ENCODE results near the gene ELOF1. TPM values are rescaled to one million over a fixed set of nuclear protein-coding genes. Genes with fewer than 3 reads are reported as not detected.
A peak's percentile ranks its signal among the peaks of the same experiment; 100 is the strongest.

Gene ELOF1
- total RNA-seq, 1 experiment from 2014 or later = 36.5 TPM

- no peak for TF ChIP-seq CTCF (IDR thresholded peaks at IDR 0.05; ENCODE audit: unreplicated experiment)
- Mint-ChIP-seq H3K27me3 (ENCODE audit: unreplicated experiment) (no peaks in the 10 kb centered on the region), H3K36me3 (ENCODE audit: insufficient read depth, unreplicated experiment) (peaks cover 49% of the 10 kb centered on the region), H3K9me3 (ENCODE audit: low read depth, unreplicated experiment) (peaks cover 5% of the 10 kb centered on the region), H3K4me1 (ENCODE audit: low read depth, unreplicated experiment) (no peaks in the 10 kb centered on the region), H3K4me3 (ENCODE audit: low read depth, unreplicated experiment) (peak overlapping the region; percentile 85), H3K27ac (ENCODE audit: unreplicated experiment) (peak overlapping the region; percentile 41)
- DNase-seq = no peak
- intact Hi-C loops (cut with micrococcal nuclease; ENCODE audit: unreplicated experiment) = no loop called here
- BruUV-seq (replicated peaks) = TSS peak; percentile 69
- CTCF ChIA-PET = no interaction called here
Measured at GRCh38 chr19:11598103-11598483, 39.1 kb upstream of the ELOF1 start.

GRCh38 chr19:11597202-11598102 lies 38.4 kb upstream of the ELOF1 start, which contains the start of gene ZNF627:
ZNF627 (plus strand) TSS chr19:11597483; CDS start chr19:11597628, 145 bp downstream.
- peak; percentile 96 for DNase-seq
- H3K9me3 Mint-ChIP-seq (ENCODE audit: low read depth, unreplicated experiment) = peaks cover 5% of the 10 kb centered on the region
- peak within 1 kb of the TSS; percentile 41 for H3K27ac Mint-ChIP-seq (ENCODE audit: unreplicated experiment)
- no peaks in the 10 kb centered on the region for H3K27me3 Mint-ChIP-seq (ENCODE audit: unreplicated experiment)
- TF ChIP-seq CTCF (IDR thresholded peaks at IDR 0.05; ENCODE audit: unreplicated experiment) = no peak
- intact Hi-C loops (cut with micrococcal nuclease; ENCODE audit: unreplicated experiment) = no loop called here
- no TSS peak for BruUV-seq (replicated peaks)
- no peaks in the 10 kb centered on the region for H3K4me1 Mint-ChIP-seq (ENCODE audit: low read depth, unreplicated experiment)
- CTCF ChIA-PET = interaction anchor here (0.6 kb wide), 1 partner anchor 303 kb away, joined by 3 read pairs; no protein-coding TSS in a partner anchor
- peak within 1 kb of the TSS; percentile 85 for H3K4me3 Mint-ChIP-seq (ENCODE audit: low read depth, unreplicated experiment)
- H3K36me3 Mint-ChIP-seq (ENCODE audit: insufficient read depth, unreplicated experiment) = peaks cover 43% of the 10 kb centered on the region

- peaks cover 30% of the 10 kb centered on the region for H3K36me3 Mint-ChIP-seq (ENCODE audit: insufficient read depth, unreplicated experiment)
- BruUV-seq (replicated peaks) = no TSS peak
- intact Hi-C loops (cut with micrococcal nuclease; ENCODE audit: unreplicated experiment) = no loop called here
Measured at GRCh38 chr19:11596156-11596555, 37.1 kb upstream of the ELOF1 start.

GRCh38 chr19:11594084-11594483 lies 35.1 kb upstream of the ELOF1 start:
- intact Hi-C loops (cut with micrococcal nuclease; ENCODE audit: unreplicated experiment) = no loop called here
- CTCF ChIA-PET = interaction anchor here (0.6 to 0.7 kb wide), 2 partner anchors 49 to 145 kb away, joined by 3 to 4 read pairs; no protein-coding TSS in a partner anchor

More at GRCh38 chr19:11596156-11596555, 37.1 kb upstream of the ELOF1 start:
- Mint-ChIP-seq H3K27me3 (ENCODE audit: unreplicated experiment) (no peaks in the 10 kb centered on the region), H3K27ac (ENCODE audit: unreplicated experiment) (no peak overlapping the region), H3K4me3 (ENCODE audit: low read depth, unreplicated experiment) (peak overlapping the region; percentile 85), H3K4me1 (ENCODE audit: low read depth, unreplicated experiment) (no peaks in the 10 kb centered on the region), H3K9me3 (ENCODE audit: low read depth, unreplicated experiment) (no peaks in the 10 kb centered on the region)
- CTCF ChIA-PET = no interaction called here
- no peak for TF ChIP-seq CTCF (IDR thresholded peaks at IDR 0.05; ENCODE audit: unreplicated experiment)
- DNase-seq = no peak

More at GRCh38 chr19:11594084-11594483, 35.1 kb upstream of the ELOF1 start:
- BruUV-seq (replicated peaks) = no TSS peak
- no peak overlapping the region for H3K4me3 Mint-ChIP-seq (ENCODE audit: low read depth, unreplicated experiment)
- H3K9me3 Mint-ChIP-seq (ENCODE audit: low read depth, unreplicated experiment) = no peaks in the 10 kb centered on the region
- H3K36me3 Mint-ChIP-seq (ENCODE audit: insufficient read depth, unreplicated experiment) = peaks cover 21% of the 10 kb centered on the region
- no peak for TF ChIP-seq CTCF (IDR thresholded peaks at IDR 0.05; ENCODE audit: unreplicated experiment)
- no peak for DNase-seq
- no peaks in the 10 kb centered on the region for H3K27me3 Mint-ChIP-seq (ENCODE audit: unreplicated experiment)
- H3K27ac Mint-ChIP-seq (ENCODE audit: unreplicated experiment) = no peak overlapping the region
- H3K4me1 Mint-ChIP-seq (ENCODE audit: low read depth, unreplicated experiment) = no peaks in the 10 kb centered on the region

Measured in Calu3 (cell line).